ENCODE results near the gene THBS1.

The THBS1 gene

DNA sequence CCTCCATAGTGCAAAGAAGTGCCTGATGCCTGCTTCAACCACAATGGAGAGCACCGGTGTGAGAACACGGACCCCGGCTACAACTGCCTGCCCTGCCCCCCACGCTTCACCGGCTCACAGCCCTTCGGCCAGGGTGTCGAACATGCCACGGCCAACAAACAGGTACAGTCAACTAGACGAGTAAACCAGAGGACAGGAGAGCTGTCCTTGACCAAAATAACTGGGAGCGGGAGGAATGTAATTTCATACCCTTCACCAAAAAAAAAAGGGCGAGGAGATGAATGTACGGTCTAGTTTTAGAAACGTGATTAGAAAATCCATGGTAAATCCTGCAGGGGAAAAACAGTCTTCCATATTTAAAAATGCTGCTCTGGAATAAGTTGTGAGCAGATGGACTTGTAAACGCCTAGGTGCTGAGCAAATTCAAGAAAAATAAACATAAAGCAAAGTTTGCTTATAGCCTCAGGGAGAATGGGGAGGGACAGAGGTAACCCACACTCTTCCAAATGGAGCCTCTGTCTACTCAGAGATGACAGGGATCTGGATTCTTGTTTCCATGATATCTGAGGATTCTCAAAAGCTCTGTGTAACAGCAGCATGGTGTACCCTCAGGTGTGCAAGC, 8.4 kb downstream of the THBS1 start:
- no peak for DNase-seq (ENCODE audit: low read depth in 2 of 2)

GRCh38 chr15:39589815-39590644, 9.2 kb downstream of the THBS1 start:
- no peak for DNase-seq (ENCODE audit: low read depth in 2 of 2)

DNA sequence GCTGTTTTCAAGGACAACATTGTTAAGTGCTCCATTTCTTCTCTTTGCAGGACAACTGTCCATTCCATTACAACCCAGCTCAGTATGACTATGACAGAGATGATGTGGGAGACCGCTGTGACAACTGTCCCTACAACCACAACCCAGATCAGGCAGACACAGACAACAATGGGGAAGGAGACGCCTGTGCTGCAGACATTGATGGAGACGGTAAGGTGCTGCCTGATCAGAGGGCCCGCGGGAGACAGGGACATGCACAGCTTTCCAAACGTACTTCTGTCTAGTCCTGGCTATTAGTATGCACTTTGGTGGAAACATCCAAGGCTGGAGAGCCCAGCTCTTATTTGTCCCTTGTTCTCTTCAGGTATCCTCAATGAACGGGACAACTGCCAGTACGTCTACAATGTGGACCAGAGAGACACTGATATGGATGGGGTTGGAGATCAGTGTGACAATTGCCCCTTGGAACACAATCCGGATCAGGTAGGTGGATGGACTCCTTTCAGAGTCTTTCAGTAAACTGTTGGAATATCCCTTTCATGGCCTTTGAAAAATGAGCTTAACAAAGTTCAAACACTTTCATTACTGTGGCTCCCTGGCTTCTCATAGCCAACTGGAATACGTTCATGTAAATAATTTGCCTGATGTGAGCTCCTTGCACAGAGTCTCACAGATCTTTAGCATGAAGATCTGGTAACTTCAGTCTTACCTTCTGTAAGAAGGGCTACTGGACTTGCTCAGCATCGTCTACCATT, 10.4 kb downstream of the THBS1 start:
- DNase-seq (ENCODE audit: low read depth in 2 of 2), result no peak

- no peak for DNase-seq (ENCODE audit: low read depth in 2 of 2)
These were observed 11.0 kb downstream of the THBS1 start for GRCh38 chr15:39591896-39592315.

- DNase-seq (ENCODE audit: low read depth in 2 of 2), result no peak
These were observed 11.6 kb downstream of the THBS1 start for GRCh38 chr15:39592500-39592899.

GRCh38 chr15:39593071-39593655, 12.3 kb downstream of the THBS1 start:
- no peak for DNase-seq (ENCODE audit: low read depth in 2 of 2)

- DNase-seq (ENCODE audit: low read depth in 2 of 2), result no peak
These were observed 13.0 kb downstream of the THBS1 start for GRCh38 chr15:39593656-39594445.

GRCh38 chr15:39594446-39595337, 13.8 kb downstream of the THBS1 start:
- no peak for DNase-seq (ENCODE audit: low read depth in 2 of 2)

DNA sequence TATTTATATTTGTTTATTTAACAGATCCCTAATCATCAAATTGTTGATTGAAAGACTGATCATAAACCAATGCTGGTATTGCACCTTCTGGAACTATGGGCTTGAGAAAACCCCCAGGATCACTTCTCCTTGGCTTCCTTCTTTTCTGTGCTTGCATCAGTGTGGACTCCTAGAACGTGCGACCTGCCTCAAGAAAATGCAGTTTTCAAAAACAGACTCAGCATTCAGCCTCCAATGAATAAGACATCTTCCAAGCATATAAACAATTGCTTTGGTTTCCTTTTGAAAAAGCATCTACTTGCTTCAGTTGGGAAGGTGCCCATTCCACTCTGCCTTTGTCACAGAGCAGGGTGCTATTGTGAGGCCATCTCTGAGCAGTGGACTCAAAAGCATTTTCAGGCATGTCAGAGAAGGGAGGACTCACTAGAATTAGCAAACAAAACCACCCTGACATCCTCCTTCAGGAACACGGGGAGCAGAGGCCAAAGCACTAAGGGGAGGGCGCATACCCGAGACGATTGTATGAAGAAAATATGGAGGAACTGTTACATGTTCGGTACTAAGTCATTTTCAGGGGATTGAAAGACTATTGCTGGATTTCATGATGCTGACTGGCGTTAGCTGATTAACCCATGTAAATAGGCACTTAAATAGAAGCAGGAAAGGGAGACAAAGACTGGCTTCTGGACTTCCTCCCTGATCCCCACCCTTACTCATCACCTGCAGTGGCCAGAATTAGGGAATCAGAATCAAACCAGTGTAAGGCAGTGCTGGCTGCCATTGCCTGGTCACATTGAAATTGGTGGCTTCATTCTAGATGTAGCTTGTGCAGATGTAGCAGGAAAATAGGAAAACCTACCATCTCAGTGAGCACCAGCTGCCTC, 14.7 kb downstream of the THBS1 start:
- no peak for DNase-seq (ENCODE audit: low read depth in 2 of 2)

DNA sequence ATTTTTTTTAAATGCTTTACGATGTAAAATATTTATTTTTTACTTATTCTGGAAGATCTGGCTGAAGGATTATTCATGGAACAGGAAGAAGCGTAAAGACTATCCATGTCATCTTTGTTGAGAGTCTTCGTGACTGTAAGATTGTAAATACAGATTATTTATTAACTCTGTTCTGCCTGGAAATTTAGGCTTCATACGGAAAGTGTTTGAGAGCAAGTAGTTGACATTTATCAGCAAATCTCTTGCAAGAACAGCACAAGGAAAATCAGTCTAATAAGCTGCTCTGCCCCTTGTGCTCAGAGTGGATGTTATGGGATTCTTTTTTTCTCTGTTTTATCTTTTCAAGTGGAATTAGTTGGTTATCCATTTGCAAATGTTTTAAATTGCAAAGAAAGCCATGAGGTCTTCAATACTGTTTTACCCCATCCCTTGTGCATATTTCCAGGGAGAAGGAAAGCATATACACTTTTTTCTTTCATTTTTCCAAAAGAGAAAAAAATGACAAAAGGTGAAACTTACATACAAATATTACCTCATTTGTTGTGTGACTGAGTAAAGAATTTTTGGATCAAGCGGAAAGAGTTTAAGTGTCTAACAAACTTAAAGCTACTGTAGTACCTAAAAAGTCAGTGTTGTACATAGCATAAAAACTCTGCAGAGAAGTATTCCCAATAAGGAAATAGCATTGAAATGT, 15.6 kb downstream of the THBS1 start:
- no peak for DNase-seq (ENCODE audit: low read depth in 2 of 2)

- DNase-seq (ENCODE audit: low read depth in 2 of 2), result no peak
These were observed 16.5 kb downstream of the THBS1 start for GRCh38 chr15:39597336-39597735.

DNA sequence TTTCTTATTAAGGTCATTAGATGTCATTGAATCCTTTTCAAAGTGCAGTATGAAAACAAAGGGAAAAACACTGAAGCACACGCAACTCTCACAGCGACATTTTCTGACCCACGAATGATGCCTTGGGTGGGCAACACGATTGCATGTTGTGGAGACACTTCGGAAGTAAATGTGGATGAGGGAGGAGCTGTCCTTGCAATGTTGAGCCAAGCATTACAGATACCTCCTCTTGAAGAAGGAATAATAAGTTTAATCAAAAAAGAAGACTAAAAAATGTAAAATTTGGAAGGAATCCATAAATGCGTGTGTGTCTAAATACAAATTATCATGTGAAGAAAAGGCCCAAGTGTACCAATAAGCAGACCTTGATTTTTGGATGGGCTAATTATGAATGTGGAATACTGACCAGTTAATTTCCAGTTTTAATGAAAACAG, 16.9 kb downstream of the THBS1 start:
- no peak for DNase-seq (ENCODE audit: low read depth in 2 of 2)

DNA sequence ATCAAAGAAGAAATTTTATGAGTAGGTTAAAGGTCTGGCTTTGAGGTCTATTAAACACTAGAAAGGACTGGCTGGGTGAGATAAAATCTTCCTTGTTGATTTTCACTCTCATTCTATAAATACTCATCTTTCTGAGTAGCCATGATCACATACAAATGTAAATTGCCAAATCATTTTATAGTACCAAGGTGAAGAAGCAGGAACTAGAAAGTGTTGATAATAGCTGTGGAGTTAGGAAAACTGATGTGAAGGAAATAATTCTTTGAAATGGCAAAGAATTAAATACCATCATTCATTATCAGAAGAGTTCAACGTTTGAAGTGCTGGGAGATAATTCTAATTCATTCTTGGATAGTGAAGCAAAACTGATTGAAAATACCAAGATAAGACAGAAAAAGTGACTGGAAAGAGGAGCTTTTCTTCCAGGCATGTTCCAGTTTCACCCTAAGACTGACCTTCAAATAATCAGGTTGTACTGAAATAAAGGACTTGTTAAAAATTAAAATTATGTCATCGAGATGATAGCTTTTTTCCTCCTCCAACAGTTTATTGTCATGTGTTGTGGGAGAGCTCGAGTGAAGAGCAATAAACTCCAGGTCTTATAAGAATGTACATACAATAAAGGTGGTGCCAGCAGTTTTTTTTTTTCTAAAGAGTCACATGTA, 17.4 kb downstream of the THBS1 start:
- DNase-seq (ENCODE audit: low read depth in 2 of 2), result no peak

GRCh38 chr15:39598958-39599845, 18.3 kb downstream of the THBS1 start:
- DNase-seq (ENCODE audit: low read depth in 2 of 2), result no peak

- DNase-seq (ENCODE audit: low read depth in 2 of 2), result no peak
These were observed 19.0 kb downstream of the THBS1 start for GRCh38 chr15:39599871-39600270.

DNA sequence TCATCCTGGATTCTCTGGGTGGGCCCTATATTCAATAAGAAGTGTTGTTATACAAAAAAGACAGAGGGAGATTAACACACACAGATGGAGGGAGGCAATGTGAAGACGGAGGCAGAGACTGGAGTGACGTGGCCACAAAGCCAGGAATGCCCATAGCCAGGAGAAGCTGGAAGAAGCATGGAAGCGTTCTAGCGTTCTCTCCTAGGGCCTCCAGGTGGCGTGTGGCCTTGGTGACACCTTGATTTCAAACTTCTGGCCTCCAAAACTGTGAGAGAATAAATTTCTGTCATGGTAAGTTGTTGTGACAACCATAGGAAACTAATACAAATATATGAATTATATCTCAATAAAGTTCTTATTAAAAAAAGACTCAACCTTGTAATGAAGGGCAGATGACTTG, 21.3 kb downstream of the THBS1 start:
- no peak for DNase-seq (ENCODE audit: low read depth in 2 of 2)

DNA sequence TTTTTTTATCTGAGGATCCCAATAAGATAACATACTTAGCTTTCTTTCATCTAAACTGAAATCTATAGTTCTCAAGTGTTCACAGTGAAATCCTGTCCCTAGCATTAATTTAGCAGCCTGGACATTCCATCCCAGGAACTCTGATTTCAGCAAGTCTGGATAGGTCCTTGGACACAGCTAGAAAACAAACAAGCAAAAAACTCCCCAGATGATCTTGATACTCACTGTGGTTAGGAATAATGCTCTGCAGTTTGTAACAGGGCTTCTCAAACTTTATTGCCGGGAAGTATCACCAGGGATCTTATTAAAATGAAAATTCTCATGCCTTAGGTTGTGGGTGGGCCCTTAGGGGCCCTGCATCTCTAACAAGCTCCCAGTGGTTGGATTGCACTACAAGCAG, 24.3 kb downstream of the THBS1 start:
- DNase-seq (ENCODE audit: low read depth in 2 of 2), result no peak

All from activated CD4-positive, alpha-beta T cell treated with anti-CD3 and anti-CD28 coated beads for 24 hours (primary cell).